NOMO-1 (cell line): Measurements from ENCODE around the gene CXorf65.

Source experiments
- DNase-seq, 2 experiments: peaks; one replicate each; lab custom pipeline; 2025; ENCODE audit not compliant: unreplicated experiment in 2 of 2; lab: John Stamatoyannopoulos, UW

The CXorf65 gene

GRCh38 chrX:71068044-71068918, 38.3 kb downstream of the CXorf65 start, which contains the start of gene SNX12:
SNX12 (minus strand) TSS chrX:71068334; CDS start chrX:71068306, 28 bp downstream.
- DNase-seq: peak; percentile 75 to 85

DNA sequence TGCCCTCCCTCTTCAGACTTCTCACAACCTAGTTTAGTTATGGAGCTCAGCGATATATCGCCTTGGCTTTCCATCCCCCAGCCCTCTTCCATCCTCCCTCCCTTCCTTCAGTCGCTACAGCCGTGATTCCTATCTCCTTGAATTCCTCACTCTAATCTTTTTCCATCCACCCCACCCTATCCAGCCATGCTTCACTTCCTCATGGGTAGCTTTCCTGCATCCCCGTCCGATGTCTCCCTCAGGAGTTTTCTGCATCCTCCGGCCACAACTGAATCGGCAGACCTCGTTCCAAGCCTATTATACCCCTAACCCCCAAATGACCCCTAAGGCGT, 38.9 kb downstream of the CXorf65 start:
- no peak for DNase-seq

GRCh38 chrX:71067089-71067488, 39.5 kb downstream of the CXorf65 start:
- no peak for DNase-seq

GRCh38 chrX:71060127-71060526, 46.4 kb downstream of the CXorf65 start:
- no peak for DNase-seq

DNA sequence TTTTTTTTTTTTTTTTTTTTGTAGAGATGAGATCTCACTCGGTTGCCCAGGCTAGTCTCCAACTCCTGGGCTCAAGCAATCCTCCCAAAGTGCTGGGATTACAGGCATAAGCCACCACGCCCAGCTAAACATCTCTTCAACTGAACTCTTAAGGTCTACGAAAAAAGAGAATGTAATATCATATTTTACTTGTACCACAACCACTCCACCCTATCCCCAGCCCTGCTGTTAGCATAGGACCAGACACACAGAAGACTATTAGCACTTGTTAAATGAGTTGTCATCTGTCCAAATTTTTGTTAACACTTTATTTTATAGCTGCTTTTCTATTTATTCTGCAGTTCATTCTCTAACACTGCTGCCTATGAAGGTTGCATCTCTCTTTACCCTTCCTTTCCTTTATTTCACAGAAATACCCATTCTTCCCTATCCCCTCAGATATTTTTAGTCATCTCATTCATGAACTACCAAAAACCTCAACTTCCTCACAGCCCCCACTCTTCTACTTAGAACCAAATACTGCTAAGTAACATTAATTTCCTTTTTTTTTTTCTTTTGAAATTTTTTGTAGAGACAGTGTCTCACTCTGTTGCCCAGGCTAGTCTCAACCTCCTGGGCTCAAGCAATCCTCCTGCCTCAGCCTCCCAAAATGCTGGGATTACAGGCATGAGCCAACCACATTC, 48.6 kb downstream of the CXorf65 start:
- DNase-seq: peak; percentile 45 to 46

DNA sequence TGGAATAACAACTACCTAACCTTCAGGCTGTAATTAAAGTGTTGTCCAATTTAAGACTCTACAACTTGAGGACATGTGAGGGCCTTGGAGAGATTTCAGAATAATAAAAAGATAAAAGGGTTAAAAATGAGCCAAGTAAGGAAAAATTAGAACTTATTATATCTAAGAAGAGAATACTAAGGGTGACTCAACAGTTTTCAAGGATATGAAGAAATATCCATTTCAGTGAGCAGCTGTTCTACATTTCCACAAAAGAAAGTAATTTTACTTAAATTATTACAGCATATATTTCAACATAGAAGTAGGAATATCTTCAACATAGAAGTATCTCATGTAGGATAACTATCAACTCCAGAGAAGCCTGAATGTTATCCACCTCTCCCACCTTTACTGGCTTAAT, 49.7 kb downstream of the CXorf65 start:
- peak in 1 of 2 experiments; percentile 47 for DNase-seq
